GM23338 (cell line): Measurements from ENCODE around the gene FILIP1L. TPM values are rescaled to one million over a fixed set of nuclear protein-coding genes. Genes with fewer than 3 reads are reported as not detected.

Experiments used
- ATAC-seq: fragments of 200-7000 bp; cut with Tn5 transposase; 3 replicates; pipeline ENCODE4 v1.9.1; 2020
- DNase-seq: peaks from one replicate; pipeline ENCODE4 v3.0.0-alpha.2; 2015; ENCODE audit warnings: low spot score
- H2AFZ ChIP-seq: fragments of 200-600 bp; sonication (generic); 2 replicates; pipeline ENCODE4 v1.8.0; 2016; ENCODE audit warnings: antibody characterized with exemption, mild to moderate bottlenecking, moderate library complexity
- H3F3A ChIP-seq: fragments of 200-600 bp; sonication (generic); replicated peaks from 2 replicates; pipeline ENCODE4 v1.8.0; 2017; ENCODE audit warnings: antibody characterized with exemption, mixed run types, low read depth
- H3K27ac ChIP-seq: fragments of 200-600 bp; sonication (generic); 2 replicates; pipeline ENCODE4 v1.6.1; 2016; ENCODE audit warnings: low read depth
- H3K27me3 ChIP-seq: fragments of 200-600 bp; sonication (generic); 2 replicates; pipeline ENCODE4 v1.8.0; 2016; ENCODE audit warnings: mild to moderate bottlenecking, mixed run types, moderate library complexity; ENCODE audit not compliant: insufficient read depth
- H3K36me3 ChIP-seq: fragments of 200-600 bp; sonication (generic); 2 replicates; pipeline ENCODE4 v1.8.0; 2016; ENCODE audit warnings: mild to moderate bottlenecking; ENCODE audit not compliant: insufficient read depth
- H3K4me1 ChIP-seq: fragments of 200-600 bp; sonication (generic); 2 replicates; pipeline ENCODE4 v1.8.0; 2016; ENCODE audit warnings: mild to moderate bottlenecking, moderate library complexity; ENCODE audit not compliant: insufficient read depth
- H3K4me2 ChIP-seq: fragments of 200-600 bp; sonication (generic); 2 replicates; pipeline ENCODE4 v1.7.1; 2017; ENCODE audit warnings: mixed run types
- H3K4me3 ChIP-seq: fragments of 200-600 bp; sonication (generic); 2 replicates; pipeline ENCODE4 v1.6.1; 2016; ENCODE audit warnings: mixed run types
- H3K79me2 ChIP-seq: fragments of 200-600 bp; sonication (generic); replicated peaks from 2 replicates; pipeline ENCODE4 v1.8.0; 2017; ENCODE audit warnings: mild to moderate bottlenecking; ENCODE audit not compliant: insufficient read depth
- H3K9me2 ChIP-seq: fragments of 200-600 bp; sonication (generic); 2 replicates; pipeline ENCODE4 v1.8.0; 2017; ENCODE audit not compliant: insufficient read depth
- H4K20me1 ChIP-seq: fragments of 200-600 bp; sonication (generic); replicated peaks from 2 replicates; pipeline ENCODE4 v1.8.0; 2017; ENCODE audit warnings: mild to moderate bottlenecking; ENCODE audit not compliant: insufficient read depth
- H3K27ac Mint-ChIP-seq: 2 replicates; pipeline ENCODE4 v1.8.0; 2020; ENCODE audit warnings: inconsistent platforms, mild to moderate bottlenecking, moderate library complexity, mixed read lengths
- H3K27me3 Mint-ChIP-seq: 3 replicates; pipeline ENCODE4 v1.8.0; 2022; ENCODE audit warnings: low read depth, mild to moderate bottlenecking, moderate library complexity, mixed read lengths, inconsistent platforms; ENCODE audit not compliant: insufficient read depth, poor library complexity
- H3K36me3 Mint-ChIP-seq: 3 replicates; pipeline ENCODE4 v1.8.0; 2021; ENCODE audit warnings: low read depth, mild to moderate bottlenecking, inconsistent platforms, moderate library complexity, mixed read lengths
- H3K4me1 Mint-ChIP-seq: 3 replicates; pipeline ENCODE4 v1.8.0; 2020; ENCODE audit warnings: mild to moderate bottlenecking, inconsistent platforms, mixed read lengths
- H3K4me3 Mint-ChIP-seq: 3 replicates; pipeline ENCODE4 v1.8.0; 2021; ENCODE audit warnings: moderate library complexity, mild to moderate bottlenecking, inconsistent platforms, mixed read lengths
- H3K9me3 Mint-ChIP-seq: 3 replicates; pipeline ENCODE4 v1.8.0; 2020; ENCODE audit warnings: moderate library complexity, mild to moderate bottlenecking, inconsistent platforms, mixed read lengths
- CREB1 ChIP-seq: fragments of 250-450 bp; sonication (Bioruptor Pico); IDR thresholded peaks from 2 replicates; pipeline ENCODE4 v1.5.0; 2020; ENCODE audit warnings: low read depth, mild to moderate bottlenecking, moderate library complexity
- ETS1 ChIP-seq: IDR thresholded peaks from 2 replicates; pipeline ENCODE4 v1.6.1; 2016; ENCODE audit warnings: antibody characterized with exemption
- EZH2 ChIP-seq: fragments of 200-600 bp; sonication (generic); IDR thresholded peaks from one replicate; pipeline ENCODE4 v1.8.0; 2017; ENCODE audit warnings: antibody characterized with exemption, mild to moderate bottlenecking, low read depth; ENCODE audit not compliant: unreplicated experiment
- EZH2phosphoT487 ChIP-seq: fragments of 200-600 bp; sonication (generic); IDR thresholded peaks from one replicate; pipeline ENCODE4 v1.8.1; 2018; ENCODE audit warnings: antibody characterized with exemption; ENCODE audit not compliant: unreplicated experiment
- JUNB ChIP-seq: IDR thresholded peaks from one replicate; pipeline ENCODE4 v1.6.1; 2016; ENCODE audit warnings: antibody characterized with exemption; ENCODE audit not compliant: unreplicated experiment
- POLR2AphosphoS5 ChIP-seq: IDR thresholded peaks from 2 replicates; pipeline ENCODE4 v1.6.1; 2016; ENCODE audit warnings: antibody characterized with exemption, low read depth
- REST ChIP-seq: IDR thresholded peaks from one replicate; pipeline ENCODE4 v1.6.1; 2018; ENCODE audit warnings: antibody characterized with exemption; ENCODE audit not compliant: unreplicated experiment
- STAT1 ChIP-seq: IDR thresholded peaks from one replicate; pipeline ENCODE4 v1.6.1; 2016; ENCODE audit warnings: antibody characterized with exemption; ENCODE audit not compliant: unreplicated experiment
- ZNF114 ChIP-seq: fragments of 250-450 bp; sonication (Bioruptor Pico); IDR thresholded peaks from 2 replicates; pipeline ENCODE4 v1.5.0; 2020; ENCODE audit warnings: mild to moderate bottlenecking, moderate library complexity
- ZNF331 ChIP-seq: fragments of 250-450 bp; sonication (Bioruptor Pico); IDR thresholded peaks from 2 replicates; pipeline ENCODE4 v1.5.0; 2020; ENCODE audit warnings: low read depth, mild to moderate bottlenecking, moderate library complexity
- ZNF462 ChIP-seq: fragments of 250-450 bp; sonication (Bioruptor Pico); IDR thresholded peaks from 2 replicates; pipeline ENCODE4 v1.5.0; 2020; ENCODE audit warnings: mild to moderate bottlenecking, moderate library complexity
- polyA plus RNA-seq: library from polyadenylated mRNA; unstranded; fragments of >200 nt; fragmentation: Nextera tagmentation; extraction: Ambion mirVana; gene quantifications from 2 replicates; pipeline ENCODE4 v1.2.1, GENCODE V29; 2016
- total RNA-seq: library from RNA; depleted of rRNA; stranded (reverse); fragments of >200 nt; shearing (Covaris generic); gene quantifications from 2 replicates; pipeline ENCODE4 v1.2.3, GENCODE V29; 2014
- TF ChIP-seq, protein P1 (sequence below), 2 experiments: fragments of 200-600 bp in 1 of 2; sonication (generic) in 1 of 2; conservative IDR thresholded peaks; 2 replicates each; pipeline versions ENCODE4 v1.5.1 to v1.6.1; 2016 to 2017; ENCODE audit warnings: antibody characterized with exemption in 2 of 2, low read depth in 2 of 2, mild to moderate bottlenecking in 2 of 2, moderate library complexity in 1 of 2

The FILIP1L gene
- total and polyA plus RNA-seq, 2 experiments from 2014 or later, result 1.6 TPM; not detected in 1

- TF ChIP-seq, protein P1, sequence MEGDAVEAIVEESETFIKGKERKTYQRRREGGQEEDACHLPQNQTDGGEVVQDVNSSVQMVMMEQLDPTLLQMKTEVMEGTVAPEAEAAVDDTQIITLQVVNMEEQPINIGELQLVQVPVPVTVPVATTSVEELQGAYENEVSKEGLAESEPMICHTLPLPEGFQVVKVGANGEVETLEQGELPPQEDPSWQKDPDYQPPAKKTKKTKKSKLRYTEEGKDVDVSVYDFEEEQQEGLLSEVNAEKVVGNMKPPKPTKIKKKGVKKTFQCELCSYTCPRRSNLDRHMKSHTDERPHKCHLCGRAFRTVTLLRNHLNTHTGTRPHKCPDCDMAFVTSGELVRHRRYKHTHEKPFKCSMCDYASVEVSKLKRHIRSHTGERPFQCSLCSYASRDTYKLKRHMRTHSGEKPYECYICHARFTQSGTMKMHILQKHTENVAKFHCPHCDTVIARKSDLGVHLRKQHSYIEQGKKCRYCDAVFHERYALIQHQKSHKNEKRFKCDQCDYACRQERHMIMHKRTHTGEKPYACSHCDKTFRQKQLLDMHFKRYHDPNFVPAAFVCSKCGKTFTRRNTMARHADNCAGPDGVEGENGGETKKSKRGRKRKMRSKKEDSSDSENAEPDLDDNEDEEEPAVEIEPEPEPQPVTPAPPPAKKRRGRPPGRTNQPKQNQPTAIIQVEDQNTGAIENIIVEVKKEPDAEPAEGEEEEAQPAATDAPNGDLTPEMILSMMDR (conservative IDR thresholded peaks at IDR 0.05; ENCODE audit: low read depth in 2 of 2), result no peak
- TF ChIP-seq EZH2 (no peak), REST (no peak), JUNB (no peak), EZH2phosphoT487 (no peak), STAT1 (no peak), ZNF331 (CRISPR knock-in tag) (no peak), ZNF114 (CRISPR knock-in tag) (no peak), CREB1 (no peak)
Measured at GRCh38 chr3:99954914-99955644, 159.2 kb downstream of the FILIP1L start (continued).

DNA sequence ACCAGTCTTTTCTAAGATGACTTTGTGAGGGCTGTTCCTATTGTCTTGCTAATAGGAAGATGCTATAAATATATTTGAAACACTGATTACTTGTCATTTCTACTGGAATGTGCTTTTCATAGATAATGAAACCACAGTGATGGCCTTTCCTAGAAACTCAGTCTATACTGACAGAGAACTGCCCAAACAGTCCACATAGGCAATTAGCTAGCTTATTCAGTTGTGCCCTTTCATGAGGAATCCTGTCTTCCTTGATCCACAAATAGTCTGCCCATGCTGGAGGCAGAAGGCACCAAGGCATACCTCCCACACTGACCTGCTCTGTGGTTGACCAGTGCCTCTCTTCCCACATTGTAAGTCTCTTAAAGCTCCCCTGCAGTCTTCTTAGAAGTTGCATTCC lies 160.7 kb downstream of the FILIP1L start:
- Mint-ChIP-seq H3K27ac (no peak overlapping the region), H3K9me3 (no peaks in the 10 kb centered on the region), H3K4me1 (peaks cover 11% of the 10 kb centered on the region; the same call in 2 of the 3 replicates), H3K36me3 (no peaks in the 10 kb centered on the region), H3K4me3 (no peak overlapping the region), H3K27me3 (no peaks in the 10 kb centered on the region)
- no peak for ATAC-seq
- Histone ChIP-seq H3K4me1 (peaks cover 16% of the 10 kb centered on the region), H3K9me2 (no peaks in the 10 kb centered on the region), H3K4me3 (no peak overlapping the region), H3K27ac (no peak overlapping the region), H3K79me2 (no peaks in the 10 kb centered on the region; the same call in 1 of the 2 replicates), H3K36me3 (no peaks in the 10 kb centered on the region), H4K20me1 (no peaks in the 10 kb centered on the region), H3K27me3 (no peaks in the 10 kb centered on the region), H3F3A (no peaks in the 10 kb centered on the region), H3K4me2 (no peak overlapping the region), H2AFZ (no peak overlapping the region)
- no peak for DNase-seq
- no peak for TF ChIP-seq POLR2AphosphoS5
- no peak for TF ChIP-seq ETS1
- no peak for TF ChIP-seq STAT1
- no peak for TF ChIP-seq JUNB
- TF ChIP-seq ZNF462, result no peak
- TF ChIP-seq EZH2phosphoT487, result no peak
- TF ChIP-seq ZNF114 (CRISPR knock-in tag), result no peak
- no peak for TF ChIP-seq ZNF331 (CRISPR knock-in tag)
